H1 (cell line): Measurements from ENCODE around the gene TMCC1. TPM values are rescaled to one million over a fixed set of nuclear protein-coding genes. Genes with fewer than 3 reads are reported as not detected.

Experiments used
- CTCF ChIP-seq, 3 experiments: IDR thresholded peaks; 1 replicate in 2 of 3; 2 replicates in 1 of 3; pipeline versions ENCODE4 v1.5.1 to v1.6.1; 2011; ENCODE audit warnings: low read length in 3 of 3, mild to moderate bottlenecking in 3 of 3, inconsistent platforms in 2 of 3, low read depth in 1 of 3, moderate library complexity in 1 of 3; ENCODE audit not compliant: insufficient read depth in 1 of 3; ENCODE audit errors: control extremely low read depth in 1 of 3
- HDAC2 ChIP-seq, 2 experiments: fragments of 300-600 bp in 1 of 2; sonication (generic) in 1 of 2; IDR thresholded peaks; 2 replicates each; pipeline ENCODE4 v1.6.1; 2011 to 2012; ENCODE audit warnings: low read depth in 2 of 2, low read length in 2 of 2, mild to moderate bottlenecking in 2 of 2, moderate library complexity in 2 of 2, borderline replicate concordance in 1 of 2, inconsistent platforms in 1 of 2
- JUN ChIP-seq: IDR thresholded peaks from 2 replicates; pipeline ENCODE4 v1.6.1; 2011; ENCODE audit warnings: low read depth, mild to moderate bottlenecking, improper control_type of control experiment, low read length
- NANOG ChIP-seq: IDR thresholded peaks from 2 replicates; pipeline ENCODE4 v1.6.1; 2011; ENCODE audit warnings: low read length, low read depth, mild to moderate bottlenecking, inconsistent platforms; ENCODE audit not compliant: insufficient read depth, poor library complexity, severe bottlenecking
- polyA plus RNA-seq, 7 experiments: library from polyadenylated mRNA; depleted of rRNA in 3 of 7; stranded (reverse) in 5 of 7; unstranded in 2 of 7; fragments of >200 nt in 5 of 7; fragments of 200-250 nt in 2 of 7; gene quantifications; 1 replicate in 5 of 7; 2 replicates in 1 of 7; 4 replicates in 1 of 7; pipeline versions ENCODE4 v1.2.1 to v1.2.3, GENCODE V29; 2011 to 2013; ENCODE audit warnings: missing spikeins in 2 of 7, mixed read lengths in 2 of 7
- total RNA-seq: library from RNA; stranded (reverse); fragmentation: NEBNext Ultra II Directional; extraction: Animal tissue kit (Norgen Biotek cat#: 25700); gene quantifications from 2 replicates; pipeline ENCODE4 v1.2.1, GENCODE V29; 2021

The TMCC1 gene
- total and polyA plus RNA-seq, 2 of the 8 experiments (the other 6 are each of a cell fraction or from before 2014, with no cell fraction given): 10.4 to 27.1 TPM

GRCh38 chr3:129611812-129612533, 281.5 kb downstream of the TMCC1 start (continued):
- TF ChIP-seq CTCF (IDR thresholded peaks at IDR 0.05; ENCODE audit: control extremely low read depth in 1 of 3, insufficient read depth in 1 of 3, low read depth in 1 of 3, low read length in 3 of 3): peak in 1 of 3 experiments; percentile 14; a peak in 1 of 4 replicates
- TF ChIP-seq NANOG: peak; percentile 58
- TF ChIP-seq JUN: no peak
- TF ChIP-seq HDAC2 (IDR thresholded peaks at IDR 0.05; ENCODE audit: borderline replicate concordance in 1 of 2, low read depth in 2 of 2, low read length in 2 of 2): 0 out of 4 replicates have a peak, but pooled peaks of 1 of the 2 experiments have one; percentile 36
